Stimulated activated naive CD4-positive, alpha-beta T cell treated with Interleukin-2 at 50 U/mL for 16 hours (primary cell): ENCODE measurements around the gene CCDC9B.

Experiments
- DNase-seq: peaks from one replicate; lab custom pipeline; 2025; lab: John Stamatoyannopoulos, UW

The CCDC9B gene

GRCh38 chr15:40329804-40330203, 10.9 kb downstream of the CCDC9B start:
- no peak for DNase-seq

- DNase-seq: no peak
These were observed 12.0 kb downstream of the CCDC9B start for GRCh38 chr15:40328751-40329150.

DNA sequence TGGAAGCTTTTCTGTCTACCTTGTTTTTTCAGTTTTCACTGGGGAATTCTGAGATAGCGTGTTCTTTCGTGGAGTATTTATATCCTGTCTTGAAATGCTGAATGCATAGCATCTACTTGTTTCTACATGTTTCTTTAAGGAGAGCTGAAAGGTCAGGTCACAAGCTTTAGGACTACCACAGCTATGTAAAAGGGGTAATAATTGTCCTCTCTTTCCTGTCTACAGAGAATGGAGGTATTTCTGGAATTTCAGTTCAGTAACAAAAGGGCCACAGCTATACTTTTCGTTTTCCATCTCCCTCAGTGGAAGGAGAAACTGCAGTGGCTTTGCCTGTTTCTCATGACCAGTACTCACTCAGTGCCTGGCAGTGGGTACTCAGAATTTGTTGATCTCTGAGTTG, 12.6 kb downstream of the CCDC9B start:
- DNase-seq: no peak

DNA sequence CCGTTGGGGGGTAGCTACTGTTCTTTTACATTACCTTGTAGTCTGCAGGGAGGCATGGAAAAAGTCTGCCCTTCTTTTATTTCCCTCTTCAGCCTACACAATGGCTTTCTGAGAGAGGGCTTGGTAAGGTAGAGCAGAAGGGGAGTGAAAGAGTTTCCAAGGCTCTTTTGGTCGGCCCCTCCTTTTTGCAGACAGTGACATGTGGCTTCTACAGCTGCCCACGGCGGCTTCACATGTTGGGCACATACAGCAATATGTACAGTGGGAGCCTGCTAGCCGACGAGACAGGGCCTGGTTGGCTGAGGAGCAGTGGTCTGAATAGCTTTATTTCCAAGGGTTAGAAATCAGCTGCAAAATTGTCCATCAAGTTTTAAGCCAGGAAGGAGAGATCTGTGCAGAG, 13.3 kb downstream of the CCDC9B start:
- no peak for DNase-seq

DNA sequence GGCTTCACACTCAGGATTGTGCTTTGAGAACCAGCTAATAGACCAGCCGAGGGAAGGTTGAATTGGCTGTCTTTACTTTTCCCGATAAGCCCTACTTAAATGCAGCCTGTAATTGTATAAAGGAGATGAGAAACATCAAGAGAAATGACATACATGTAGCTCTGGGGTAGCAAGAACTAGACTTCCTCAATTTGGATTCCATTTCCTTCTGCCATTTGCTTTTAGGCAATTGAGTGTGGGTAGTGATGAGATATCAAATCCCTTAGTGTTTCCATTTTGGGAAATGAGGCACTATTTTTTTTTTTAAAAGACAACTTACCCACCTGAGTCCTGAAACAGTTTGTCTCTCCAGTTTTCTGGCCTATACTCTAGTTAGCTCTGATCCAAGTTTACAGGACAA, 15.0 kb downstream of the CCDC9B start:
- DNase-seq: no peak

DNA sequence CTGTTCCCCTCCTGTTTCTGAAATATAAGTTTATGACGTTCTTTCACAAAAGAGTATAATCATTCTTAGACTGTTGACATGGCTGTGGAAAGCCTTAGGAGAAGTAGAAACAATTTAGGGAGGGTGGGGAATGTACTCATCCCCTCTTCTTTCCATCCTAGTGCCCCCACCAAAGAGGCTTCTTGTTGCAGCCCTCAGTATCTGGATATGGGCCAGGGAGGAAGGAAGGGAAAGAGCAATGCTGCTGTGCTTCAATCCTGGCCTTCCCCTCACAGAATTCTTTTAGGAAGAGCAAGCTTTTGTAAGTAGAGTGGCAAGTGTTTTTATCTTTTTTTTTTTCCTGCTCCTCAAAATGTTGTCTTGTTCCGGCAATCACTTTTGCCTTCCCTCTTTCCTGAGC, 15.6 kb downstream of the CCDC9B start:
- DNase-seq: no peak

- DNase-seq: no peak
These were observed 16.5 kb downstream of the CCDC9B start for GRCh38 chr15:40323953-40324937.

DNA sequence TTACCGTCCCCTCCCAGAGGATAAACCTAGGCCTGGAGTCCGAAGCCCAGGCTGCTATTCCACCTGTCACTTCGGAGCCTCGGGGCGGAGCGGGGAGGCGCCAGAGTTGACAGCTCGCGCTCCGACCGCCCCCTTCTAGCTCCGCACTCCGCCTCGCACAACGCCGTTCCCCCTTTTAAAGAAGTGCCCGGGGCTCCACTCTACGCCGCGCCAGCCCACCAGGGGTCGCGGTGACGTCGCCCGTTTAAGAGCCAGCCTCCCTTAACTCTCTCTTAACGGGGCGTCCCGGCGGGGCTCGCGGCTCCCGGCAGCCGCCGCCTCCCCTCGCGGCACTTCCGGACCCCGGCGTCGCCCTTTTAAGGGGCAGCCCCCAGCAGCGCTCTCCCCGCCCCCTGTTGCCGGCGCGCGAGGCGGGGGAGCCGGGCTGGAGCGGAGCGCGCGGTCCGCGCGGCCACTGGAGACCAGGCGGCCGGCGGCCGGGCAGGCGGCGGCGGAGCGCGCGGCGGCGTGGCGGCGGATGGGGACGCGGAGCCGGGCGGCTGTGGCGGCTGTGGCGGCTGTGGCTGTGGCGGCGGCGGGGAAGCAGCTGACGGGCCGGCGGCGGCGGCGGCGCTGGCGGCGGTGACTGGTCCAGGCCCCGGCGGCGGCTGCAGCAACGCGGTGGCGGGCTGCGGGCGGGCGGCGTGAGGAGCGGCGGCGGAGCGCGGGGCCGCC, 17.3 kb downstream of the CCDC9B start, which contains the start of gene INAFM2:
INAFM2 (plus strand) TSS at position 454 of the 714 bp plus-strand sequence. CDS start 364 bp downstream, outside the sequence.
- peak; percentile 89 for DNase-seq

- no peak for DNase-seq
These were observed 18.1 kb downstream of the CCDC9B start for GRCh38 chr15:40322531-40323238.

DNA sequence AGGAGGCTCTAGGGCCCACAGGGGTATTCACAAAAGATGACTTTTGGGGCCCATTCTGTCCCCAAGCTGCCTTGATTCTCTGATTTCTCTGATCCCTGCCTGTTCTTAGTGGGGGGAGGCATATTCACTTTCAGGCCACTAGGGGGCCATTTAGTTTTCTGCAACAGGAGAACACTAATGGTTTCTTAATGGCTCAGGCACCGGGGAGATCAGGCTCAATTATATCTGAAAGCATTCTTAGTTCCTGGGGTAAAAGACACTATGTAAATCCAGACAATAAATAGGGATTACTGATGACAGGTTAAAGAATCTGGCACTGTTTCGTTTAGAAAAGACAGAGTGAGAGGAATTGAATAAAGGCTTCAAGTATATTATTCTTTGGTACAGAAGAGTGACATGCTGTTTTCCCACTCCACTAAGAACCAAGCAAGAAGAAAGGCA, 19.8 kb downstream of the CCDC9B start:
- peak; percentile 26 for DNase-seq

DNA sequence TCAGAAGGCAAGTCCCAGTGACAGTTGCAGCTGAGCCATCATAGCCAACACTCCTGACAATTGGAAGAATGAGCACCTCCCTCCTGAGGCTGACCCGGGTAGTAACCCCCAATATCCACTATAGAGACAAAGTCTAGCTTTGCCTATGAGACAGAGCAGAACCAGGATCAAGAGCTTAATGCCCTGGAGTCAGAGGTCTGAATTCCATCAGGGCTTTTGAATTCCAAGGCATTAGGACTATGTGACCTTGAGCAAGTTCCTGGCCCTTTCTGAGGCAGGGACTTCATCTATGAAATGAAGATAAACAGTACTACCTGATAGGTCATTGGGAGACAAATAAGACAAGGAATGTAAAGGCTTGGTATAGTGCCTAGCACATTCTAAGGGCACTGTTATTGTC, 20.3 kb downstream of the CCDC9B start:
- no peak for DNase-seq

GRCh38 chr15:40317580-40317979, 23.2 kb downstream of the CCDC9B start:
- no peak for DNase-seq

DNA sequence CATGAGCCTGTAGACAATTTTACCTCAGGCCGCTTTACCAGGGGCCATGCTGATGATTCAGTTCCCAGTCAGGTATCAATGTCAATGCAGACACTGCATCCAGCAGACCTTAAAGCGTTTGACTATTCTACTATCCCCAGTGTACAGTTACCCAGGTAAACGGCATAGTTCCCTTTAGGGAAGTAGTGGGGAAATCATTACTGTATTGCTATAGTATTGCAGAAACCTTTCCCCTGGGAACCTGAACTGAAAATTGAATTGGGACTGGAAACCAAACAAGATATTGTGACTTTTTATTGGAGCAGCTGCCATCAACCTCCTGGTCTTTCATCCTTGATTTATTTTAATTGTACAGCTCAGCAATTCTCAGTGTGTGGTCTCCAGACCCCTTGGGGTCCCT, 23.8 kb downstream of the CCDC9B start:
- no peak for DNase-seq

GRCh38 chr15:40314723-40315276, 25.9 kb downstream of the CCDC9B start:
- DNase-seq: no peak

DNA sequence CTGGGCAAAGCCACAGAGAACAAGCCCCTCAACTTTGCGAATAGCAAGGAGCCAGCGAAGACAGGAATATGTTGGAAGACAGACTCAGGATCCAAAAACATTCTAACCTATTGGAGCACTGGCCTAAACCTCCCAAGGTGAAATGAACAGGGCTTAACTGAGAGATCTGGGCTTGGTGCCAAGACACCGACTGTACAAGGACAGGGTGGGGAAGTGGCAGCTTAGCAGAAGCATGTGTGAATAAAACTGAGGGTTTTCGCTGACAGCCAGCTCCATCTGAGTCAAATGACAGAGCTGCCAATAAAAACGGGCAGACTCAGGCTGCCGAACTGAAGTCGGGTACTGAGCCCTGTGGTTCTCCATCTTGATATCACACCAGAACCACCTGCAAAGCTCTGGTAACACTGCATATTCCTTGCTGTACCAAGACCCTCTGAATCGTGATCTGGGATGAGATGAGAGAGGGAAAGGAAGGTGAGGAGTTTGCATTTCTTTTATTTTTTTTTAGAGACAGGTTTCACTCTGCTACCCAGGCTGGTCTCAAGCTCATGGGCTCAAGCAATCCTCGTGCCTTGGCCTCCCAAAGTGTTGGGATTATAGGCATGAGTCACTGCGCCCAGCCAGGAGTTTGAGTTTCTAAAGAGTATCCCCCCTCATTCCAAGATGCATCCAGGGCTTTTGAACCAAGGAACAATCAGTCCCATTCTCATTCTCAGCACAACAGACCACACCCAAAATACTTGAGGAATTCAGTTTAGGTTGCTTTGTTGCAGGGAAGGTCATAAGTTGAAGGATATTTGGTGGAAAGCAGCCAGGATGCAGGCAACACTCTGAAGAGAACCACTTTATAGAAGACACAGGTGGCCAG, 27.0 kb downstream of the CCDC9B start:
- DNase-seq: no peak

- DNase-seq: no peak
These were observed 28.2 kb downstream of the CCDC9B start for GRCh38 chr15:40312370-40313158.

- no peak for DNase-seq
These were observed 29.7 kb downstream of the CCDC9B start for GRCh38 chr15:40310993-40311392.

GRCh38 chr15:40310001-40310959, 30.5 kb downstream of the CCDC9B start:
- DNase-seq: peak; percentile 45

DNA sequence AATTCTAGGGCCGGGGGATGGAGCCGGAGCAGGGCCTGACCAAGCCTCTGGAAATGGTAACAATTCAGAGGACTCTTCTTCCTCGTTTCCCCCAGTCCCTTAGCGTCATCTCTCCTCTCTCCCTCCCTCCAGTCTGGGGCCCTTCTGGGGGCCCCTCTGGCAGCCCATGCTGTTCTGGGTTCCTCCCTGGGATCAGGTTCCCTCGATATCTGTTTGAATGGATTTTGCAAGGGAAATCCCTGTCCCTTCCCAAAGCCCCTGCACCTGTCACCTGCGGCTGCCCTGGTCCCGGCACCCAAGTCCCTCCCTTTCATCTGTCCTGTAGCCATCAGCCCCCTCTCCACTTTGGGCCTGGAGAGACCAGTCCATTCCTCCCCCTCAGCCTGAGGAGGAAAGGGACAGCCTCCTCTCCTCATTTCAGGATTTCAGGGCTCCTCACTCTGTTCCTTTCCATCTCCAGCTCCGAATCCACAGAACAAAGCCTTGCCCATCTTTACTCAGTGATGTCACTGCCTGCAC, 31.3 kb downstream of the CCDC9B start:
- DNase-seq: no peak
